Right lobe of liver (tissue), 4 donors: ENCODE measurements around the gene SLC4A4.

Experiments used
- CTCF ChIP-seq, 4 donors: fragments of 200-600 bp in 3 of 4; fragments of 450-650 bp in 1 of 4; IDR thresholded peaks; one replicate each; pipeline versions ENCODE4 v1.5.1 to v1.8.0; 2016 to 2022; ENCODE audit warnings: antibody characterized with exemption in 4 of 4, mild to moderate bottlenecking in 2 of 4
- POLR2A ChIP-seq: fragments of 450-650 bp; IDR thresholded peaks from one replicate; pipeline ENCODE4 v1.6.1; 2017; ENCODE audit warnings: antibody characterized with exemption, mild to moderate bottlenecking
- donor health status: DM: no; HTN: no; CAD: no.
- donor health status: DM: no; HTN: no; CAD: no.
- donor health status: DM: no; HTN: yes; CAD: no.

GRCh38 chr4:71501992-71502391 lies 163.2 kb downstream of the SLC4A4 start:
- no peak for TF ChIP-seq CTCF (IDR thresholded peaks at IDR 0.05)
- no peak for TF ChIP-seq POLR2A
